Measurements from ENCODE around the gene IMPDH2. TPM values are rescaled to one million over a fixed set of nuclear protein-coding genes. Genes with fewer than 3 reads are reported as not detected.

Gene IMPDH2
- total and polyA plus RNA-seq, 10 of the 15 experiments (the other 5 are each of a cell fraction or from before 2014, with no cell fraction given) = 190 to 424 (median 345) TPM

DNA sequence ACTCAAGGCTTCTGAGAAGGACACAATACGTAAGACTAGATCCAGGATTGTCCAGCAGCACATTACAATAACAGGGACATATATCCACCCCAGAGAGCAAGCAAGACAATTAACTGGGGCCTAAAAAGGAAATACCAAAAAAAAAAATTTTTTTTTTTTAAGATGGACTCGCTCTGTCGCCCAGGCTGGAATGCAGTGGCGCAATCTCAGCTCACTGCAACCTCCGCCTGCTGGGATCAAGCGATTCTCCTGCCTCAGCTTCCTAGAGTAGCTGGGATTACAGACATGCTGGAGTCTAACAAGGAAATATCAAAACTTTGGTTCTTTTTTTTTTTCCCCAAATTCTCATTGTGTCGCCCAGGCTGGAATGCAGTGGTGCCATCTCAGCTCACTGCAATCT lies 28.8 kb upstream of the IMPDH2 start:
- Histone ChIP-seq H2AFZ (ENCODE audit: control insufficient read depth, low read depth, low read length) (no peak overlapping the region), H3K9ac (ENCODE audit: control insufficient read depth, insufficient read depth, low read length) (no peak overlapping the region), H3K27me3 (replicated peaks in 1 of 2; ENCODE audit: control insufficient read depth in 2 of 2, insufficient read depth in 2 of 2, low read length in 1 of 2) (no peaks in the 10 kb centered on the region), H3K4me1 (ENCODE audit: control insufficient read depth, insufficient read depth, low read length) (no peaks in the 10 kb centered on the region), H3K27ac (ENCODE audit: control insufficient read depth, insufficient read depth) (no peak overlapping the region), H3K4me2 (ENCODE audit: control insufficient read depth, insufficient read depth) (no peak overlapping the region), H3K9me3 (replicated peaks; ENCODE audit: control insufficient read depth, insufficient read depth, low read length) (no peaks in the 10 kb centered on the region), H3K36me3 (ENCODE audit: control insufficient read depth in 2 of 2, insufficient read depth in 2 of 2, low read length in 1 of 2) (peaks cover 14 to 26% of the 10 kb centered on the region in 2 experiments), H3K79me2 (ENCODE audit: control insufficient read depth, insufficient read depth, low read length) (no peaks in the 10 kb centered on the region), H4K20me1 (ENCODE audit: control insufficient read depth, insufficient read depth) (no peaks in the 10 kb centered on the region), H3K4me3 (no peak overlapping the region)
- in situ Hi-C loops (cut with MboI) = no loop called here
- CTCF ChIA-PET = no interaction called here
- intact Hi-C loops (cut with micrococcal nuclease; ENCODE audit: unreplicated experiment) = no loop called here
- BruUV-seq (replicated peaks) = no TSS peak
- SMC1A ChIA-PET (ENCODE audit: uncharacterized antibody, unreplicated experiment) = no interaction called here
- TF ChIP-seq, protein P1, sequence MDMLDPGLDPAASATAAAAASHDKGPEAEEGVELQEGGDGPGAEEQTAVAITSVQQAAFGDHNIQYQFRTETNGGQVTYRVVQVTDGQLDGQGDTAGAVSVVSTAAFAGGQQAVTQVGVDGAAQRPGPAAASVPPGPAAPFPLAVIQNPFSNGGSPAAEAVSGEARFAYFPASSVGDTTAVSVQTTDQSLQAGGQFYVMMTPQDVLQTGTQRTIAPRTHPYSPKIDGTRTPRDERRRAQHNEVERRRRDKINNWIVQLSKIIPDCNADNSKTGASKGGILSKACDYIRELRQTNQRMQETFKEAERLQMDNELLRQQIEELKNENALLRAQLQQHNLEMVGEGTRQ (IDR thresholded peaks at IDR 0.05; ENCODE audit: borderline replicate concordance, low read depth, low read length) = no peak
- no peak for TF ChIP-seq SP1 (IDR thresholded peaks at IDR 0.05; ENCODE audit: low read depth, low read length)
- TF ChIP-seq JUNB (IDR thresholded peaks at IDR 0.05) = no peak
- TF ChIP-seq, protein P2, sequence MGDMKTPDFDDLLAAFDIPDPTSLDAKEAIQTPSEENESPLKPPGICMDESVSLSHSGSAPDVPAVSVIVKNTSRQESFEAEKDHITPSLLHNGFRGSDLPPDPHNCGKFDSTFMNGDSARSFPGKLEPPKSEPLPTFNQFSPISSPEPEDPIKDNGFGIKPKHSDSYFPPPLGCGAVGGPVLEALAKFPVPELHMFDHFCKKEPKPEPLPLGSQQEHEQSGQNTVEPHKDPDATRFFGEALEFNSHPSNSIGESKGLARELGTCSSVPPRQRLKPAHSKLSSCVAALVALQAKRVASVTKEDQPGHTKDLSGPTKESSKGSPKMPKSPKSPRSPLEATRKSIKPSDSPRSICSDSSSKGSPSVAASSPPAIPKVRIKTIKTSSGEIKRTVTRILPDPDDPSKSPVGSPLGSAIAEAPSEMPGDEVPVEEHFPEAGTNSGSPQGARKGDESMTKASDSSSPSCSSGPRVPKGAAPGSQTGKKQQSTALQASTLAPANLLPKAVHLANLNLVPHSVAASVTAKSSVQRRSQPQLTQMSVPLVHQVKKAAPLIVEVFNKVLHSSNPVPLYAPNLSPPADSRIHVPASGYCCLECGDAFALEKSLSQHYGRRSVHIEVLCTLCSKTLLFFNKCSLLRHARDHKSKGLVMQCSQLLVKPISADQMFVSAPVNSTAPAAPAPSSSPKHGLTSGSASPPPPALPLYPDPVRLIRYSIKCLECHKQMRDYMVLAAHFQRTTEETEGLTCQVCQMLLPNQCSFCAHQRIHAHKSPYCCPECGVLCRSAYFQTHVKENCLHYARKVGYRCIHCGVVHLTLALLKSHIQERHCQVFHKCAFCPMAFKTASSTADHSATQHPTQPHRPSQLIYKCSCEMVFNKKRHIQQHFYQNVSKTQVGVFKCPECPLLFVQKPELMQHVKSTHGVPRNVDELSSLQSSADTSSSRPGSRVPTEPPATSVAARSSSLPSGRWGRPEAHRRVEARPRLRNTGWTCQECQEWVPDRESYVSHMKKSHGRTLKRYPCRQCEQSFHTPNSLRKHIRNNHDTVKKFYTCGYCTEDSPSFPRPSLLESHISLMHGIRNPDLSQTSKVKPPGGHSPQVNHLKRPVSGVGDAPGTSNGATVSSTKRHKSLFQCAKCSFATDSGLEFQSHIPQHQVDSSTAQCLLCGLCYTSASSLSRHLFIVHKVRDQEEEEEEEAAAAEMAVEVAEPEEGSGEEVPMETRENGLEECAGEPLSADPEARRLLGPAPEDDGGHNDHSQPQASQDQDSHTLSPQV (IDR thresholded peaks at IDR 0.05) = no peak
- no peak for TF ChIP-seq NFXL1 (IDR thresholded peaks at IDR 0.05; ENCODE audit: borderline replicate concordance)
- TF ChIP-seq MTA2 (IDR thresholded peaks at IDR 0.05; ENCODE audit: low read depth) = no peak
- TF ChIP-seq TCF7 (IDR thresholded peaks at IDR 0.05; ENCODE audit: borderline replicate concordance) = no peak
- no peak for TF ChIP-seq ZNF622 (IDR thresholded peaks at IDR 0.05)
- TF ChIP-seq, protein P3, sequence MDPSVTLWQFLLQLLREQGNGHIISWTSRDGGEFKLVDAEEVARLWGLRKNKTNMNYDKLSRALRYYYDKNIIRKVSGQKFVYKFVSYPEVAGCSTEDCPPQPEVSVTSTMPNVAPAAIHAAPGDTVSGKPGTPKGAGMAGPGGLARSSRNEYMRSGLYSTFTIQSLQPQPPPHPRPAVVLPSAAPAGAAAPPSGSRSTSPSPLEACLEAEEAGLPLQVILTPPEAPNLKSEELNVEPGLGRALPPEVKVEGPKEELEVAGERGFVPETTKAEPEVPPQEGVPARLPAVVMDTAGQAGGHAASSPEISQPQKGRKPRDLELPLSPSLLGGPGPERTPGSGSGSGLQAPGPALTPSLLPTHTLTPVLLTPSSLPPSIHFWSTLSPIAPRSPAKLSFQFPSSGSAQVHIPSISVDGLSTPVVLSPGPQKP (IDR thresholded peaks at IDR 0.05; ENCODE audit: low read depth, low read length) = no peak
- no peak for TF ChIP-seq YY1 (IDR thresholded peaks at IDR 0.05; ENCODE audit: low read depth, low read length)
- no peak for TF ChIP-seq RCOR1 (conservative IDR thresholded peaks at IDR 0.05; ENCODE audit: low read depth, low read length)
- TF ChIP-seq IKZF1 (conservative IDR thresholded peaks at IDR 0.05) = no peak
- TF ChIP-seq RUNX3 (IDR thresholded peaks at IDR 0.05; ENCODE audit: low read length) = no peak
- no peak for TF ChIP-seq POLR2A (IDR thresholded peaks at IDR 0.05; ENCODE audit: low read depth, low read length)
- 98% methylated on average over 7 of the region's 7 CpGs for WGBS (ENCODE audit: insufficient coverage, insufficient replicate concordance, low lambda C conversion rate, missing lambda C conversion rate)
- POLR2A ChIA-PET = no interaction called here
- DNase-seq (ENCODE audit: low read depth, low spot score) (no peak), ATAC-seq (no peak), FAIRE-seq (no peak)
- RAD21 ChIA-PET (ENCODE audit: unreplicated experiment) = interaction anchor here (0.7 kb wide), 1 partner anchor 13 kb away, joined by 3 read pairs; no protein-coding TSS in a partner anchor

Data from GM12878 (cell line).